CD4-positive, alpha-beta T cell treated with Interleukin-2 at 100 ng/mL for 4 hours (primary cell): Measurements from ENCODE around the gene COA3.

Experiments
- DNase-seq: peaks from one replicate; pipeline ENCODE4 v3.0.0-alpha.2; 2020; ENCODE audit warnings: low spot score

The COA3 gene

DNA sequence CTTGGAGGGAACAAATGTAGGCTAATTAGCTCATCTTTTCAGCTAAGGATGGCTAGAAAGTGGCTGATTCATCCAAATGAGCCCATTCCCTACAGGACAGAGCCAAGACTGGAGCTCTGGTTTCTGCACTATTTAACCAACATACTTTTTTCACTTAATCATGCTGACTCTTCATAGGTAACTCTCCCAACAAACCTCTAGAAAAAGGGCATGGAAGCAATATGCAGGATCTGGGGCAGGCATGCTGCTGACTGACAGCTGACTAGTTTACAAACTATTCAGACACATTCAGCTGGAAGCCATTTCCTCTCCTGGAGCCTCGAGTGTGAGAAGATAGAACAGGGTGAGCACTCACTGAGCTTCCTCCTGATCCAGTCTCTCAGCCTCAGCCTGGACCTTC, 19.4 kb upstream of the COA3 start:
- no peak for DNase-seq

DNA sequence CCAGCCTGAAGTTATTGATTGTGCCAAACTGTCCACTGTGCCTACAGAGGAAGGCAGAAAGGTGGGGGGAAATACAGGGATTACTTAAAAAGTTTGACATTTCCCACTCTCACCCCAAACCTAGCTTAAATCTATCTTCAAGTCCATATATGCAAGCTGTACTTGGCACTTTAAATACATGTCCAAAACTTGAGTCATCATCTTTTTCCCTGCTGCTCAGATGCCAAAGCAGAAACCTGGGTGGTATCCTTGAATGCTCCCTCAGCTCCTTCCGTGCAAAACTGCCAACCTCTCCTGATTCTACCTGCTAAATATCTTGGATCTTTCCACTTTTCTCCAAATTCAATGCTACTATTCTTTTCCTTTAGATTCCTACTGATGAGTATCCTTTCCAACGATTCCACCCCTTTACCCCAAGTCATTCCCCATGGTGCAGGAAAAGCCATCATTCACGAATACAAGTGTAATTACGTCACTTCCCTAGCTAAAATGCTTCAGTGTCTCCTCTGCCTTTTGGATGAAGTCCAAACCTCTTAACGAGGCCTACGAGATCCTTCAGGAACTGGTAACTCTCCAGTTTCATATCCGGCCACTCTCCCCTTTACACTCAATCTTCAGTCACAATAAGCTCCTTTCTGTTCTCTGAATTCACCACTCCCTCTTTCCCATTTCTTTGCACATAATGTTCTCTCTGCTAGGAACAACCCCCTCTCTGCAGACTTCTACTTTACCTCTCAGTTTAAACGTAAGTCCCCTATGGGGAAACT, 16.3 kb upstream of the COA3 start:
- no peak for DNase-seq

DNA sequence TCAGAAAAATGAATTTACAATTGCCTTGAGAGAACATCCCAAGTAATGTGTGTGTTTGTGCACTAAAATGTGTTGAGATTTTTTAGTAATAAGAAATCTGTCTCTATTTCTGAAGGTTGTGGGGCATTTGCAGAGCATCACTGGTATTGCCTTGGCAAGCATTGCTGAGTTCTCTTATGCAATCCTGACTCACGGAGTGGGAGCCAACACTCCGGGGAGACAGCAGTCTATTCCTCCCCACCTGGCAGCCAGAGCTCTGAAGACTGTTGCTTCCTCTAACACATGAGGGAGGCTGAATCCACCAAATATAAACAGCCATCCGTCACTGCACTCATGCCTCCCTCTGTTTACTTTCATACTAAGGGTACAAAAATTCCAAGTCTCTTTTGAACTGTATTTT, 10.7 kb upstream of the COA3 start:
- DNase-seq: no peak

DNA sequence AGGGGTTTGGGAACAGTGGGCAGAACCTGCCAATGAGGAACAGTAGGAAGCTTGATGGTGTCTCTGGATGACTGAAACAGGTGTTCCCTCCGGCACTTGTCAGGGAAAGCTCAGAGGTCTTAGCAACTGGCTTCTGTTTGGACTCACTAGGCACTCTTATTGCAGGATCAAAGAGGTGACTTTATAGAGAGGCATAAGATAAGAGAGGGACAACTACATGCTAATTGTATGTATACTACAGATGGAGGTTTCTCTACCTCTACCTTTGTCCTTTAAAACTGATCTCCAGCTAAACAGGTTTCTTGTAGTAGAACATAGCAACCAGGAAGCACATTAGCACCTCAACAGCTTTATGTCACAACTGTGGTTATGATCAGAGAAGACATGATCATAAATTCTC, 7.7 kb upstream of the COA3 start:
- DNase-seq: no peak

DNA sequence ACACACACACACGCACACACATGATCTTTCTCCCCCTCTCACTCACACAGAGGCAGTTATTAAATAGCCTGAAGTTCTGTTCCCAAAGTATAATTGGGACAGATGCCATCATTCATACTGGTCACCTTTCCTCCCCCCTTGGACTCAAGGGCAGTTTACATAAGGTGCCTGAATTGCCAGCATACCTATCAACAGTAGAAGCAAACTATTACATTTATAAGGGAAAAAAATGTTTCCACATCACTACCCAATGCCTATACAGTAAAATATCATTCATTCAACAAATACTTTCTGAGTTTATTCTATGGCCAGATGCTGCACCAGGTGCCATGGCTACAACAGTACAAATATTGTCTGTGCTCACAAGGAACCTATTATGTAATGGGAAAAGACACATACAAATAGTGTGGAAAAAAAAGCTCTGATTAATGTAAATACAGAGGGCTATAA, 6.4 kb upstream of the COA3 start:
- no peak for DNase-seq

DNA sequence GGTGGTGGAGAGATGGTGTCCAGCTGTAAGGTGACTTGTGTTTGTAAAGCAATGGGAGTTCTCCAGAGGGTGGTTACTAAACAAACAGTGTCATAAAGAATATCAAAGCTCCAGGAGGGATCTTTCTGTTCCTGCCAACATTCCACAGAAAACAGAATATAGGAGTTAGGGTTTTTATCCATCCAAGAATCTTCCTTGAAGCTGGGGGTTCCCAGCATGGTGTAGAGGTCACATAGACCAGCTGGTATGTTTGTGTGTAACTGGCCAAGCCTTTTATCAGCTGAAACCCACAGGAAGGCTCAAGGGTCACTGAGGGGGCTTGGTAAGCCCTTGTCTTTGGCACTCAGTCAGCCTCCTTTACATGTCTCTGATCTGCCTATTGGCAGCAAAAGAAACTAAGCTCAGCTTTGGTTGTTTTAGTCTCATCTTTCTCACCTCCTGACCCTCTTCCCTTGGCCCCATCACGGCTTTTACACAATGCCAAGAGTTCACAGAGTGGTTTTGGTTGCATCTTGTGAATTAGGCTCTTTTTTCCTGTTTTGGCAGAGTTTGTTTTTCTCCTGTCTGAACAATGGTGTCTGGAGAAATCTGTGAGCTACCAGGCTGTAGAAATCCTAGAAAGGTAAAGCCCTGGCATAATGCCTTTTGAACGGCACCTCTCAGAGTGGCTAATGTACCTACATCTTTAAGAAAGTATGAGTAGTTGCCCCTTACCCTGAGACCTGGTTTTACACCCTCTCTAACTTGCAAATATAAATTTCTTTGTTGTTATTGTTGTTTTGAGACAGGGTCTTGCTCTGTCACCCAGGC, 4.8 kb upstream of the COA3 start:
- DNase-seq: no peak

DNA sequence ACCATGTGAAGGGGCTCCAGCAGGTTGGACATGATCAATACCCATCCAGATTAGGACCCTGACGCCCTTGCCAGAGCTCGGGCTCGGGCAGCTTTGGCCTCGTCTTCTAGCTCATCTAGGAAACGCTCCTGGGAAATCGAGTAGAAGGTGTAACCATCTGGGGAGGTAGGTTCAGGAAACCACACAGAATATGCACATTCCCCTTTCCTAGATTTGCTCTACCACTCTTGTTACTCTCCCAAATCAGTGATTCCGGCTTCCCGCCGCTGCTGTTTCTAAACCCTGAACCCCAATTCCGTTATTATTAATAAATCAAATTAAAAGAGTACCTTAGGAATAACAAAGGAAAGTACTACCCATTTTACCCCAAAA, 507 bp downstream of the COA3 start:
- DNase-seq: no peak

DNA sequence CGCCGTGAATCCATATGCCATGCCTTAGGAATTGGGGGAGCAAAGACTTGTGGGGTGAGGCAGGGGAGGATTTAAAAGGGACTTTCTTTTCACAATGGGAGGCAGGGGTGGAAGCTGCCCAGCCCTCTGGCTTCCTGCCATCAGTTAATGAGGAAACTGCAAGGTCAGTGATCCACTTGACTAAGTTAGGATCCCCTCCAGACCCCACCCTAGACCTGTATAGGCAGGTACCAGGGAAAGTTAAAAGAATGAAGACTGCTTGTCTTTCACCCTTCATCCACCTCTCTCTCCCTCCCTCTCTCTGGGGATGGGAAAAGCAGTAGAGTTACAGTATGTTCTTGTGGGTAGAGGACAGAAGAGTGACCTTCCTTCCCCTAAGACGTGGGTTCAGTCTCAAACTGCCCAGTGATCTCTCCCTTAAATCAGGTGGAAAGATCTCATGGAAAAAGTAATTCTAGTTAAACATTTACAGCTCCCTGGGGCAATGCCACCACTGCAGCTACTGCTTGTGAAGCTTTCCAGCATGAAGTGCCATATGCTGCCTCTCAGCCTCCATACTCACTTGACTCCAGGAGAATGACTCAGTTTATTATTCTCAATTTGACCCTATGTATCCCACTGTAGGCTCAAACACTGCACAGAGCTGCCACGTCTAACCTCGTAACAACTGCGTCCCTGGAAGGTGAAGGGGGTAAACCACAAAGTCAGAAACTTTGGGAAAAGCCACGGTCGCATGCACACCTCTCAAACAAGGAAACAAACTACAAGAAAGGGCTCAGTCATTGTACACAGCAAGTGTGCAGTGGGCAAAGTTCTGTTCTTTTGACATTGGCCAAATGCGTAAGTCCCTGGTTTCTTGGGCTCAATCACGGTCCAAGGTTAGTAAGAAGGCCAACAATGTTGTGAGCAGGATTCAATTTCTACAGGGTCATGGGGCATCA, 1.2 kb downstream of the COA3 start:
- DNase-seq: no peak

DNA sequence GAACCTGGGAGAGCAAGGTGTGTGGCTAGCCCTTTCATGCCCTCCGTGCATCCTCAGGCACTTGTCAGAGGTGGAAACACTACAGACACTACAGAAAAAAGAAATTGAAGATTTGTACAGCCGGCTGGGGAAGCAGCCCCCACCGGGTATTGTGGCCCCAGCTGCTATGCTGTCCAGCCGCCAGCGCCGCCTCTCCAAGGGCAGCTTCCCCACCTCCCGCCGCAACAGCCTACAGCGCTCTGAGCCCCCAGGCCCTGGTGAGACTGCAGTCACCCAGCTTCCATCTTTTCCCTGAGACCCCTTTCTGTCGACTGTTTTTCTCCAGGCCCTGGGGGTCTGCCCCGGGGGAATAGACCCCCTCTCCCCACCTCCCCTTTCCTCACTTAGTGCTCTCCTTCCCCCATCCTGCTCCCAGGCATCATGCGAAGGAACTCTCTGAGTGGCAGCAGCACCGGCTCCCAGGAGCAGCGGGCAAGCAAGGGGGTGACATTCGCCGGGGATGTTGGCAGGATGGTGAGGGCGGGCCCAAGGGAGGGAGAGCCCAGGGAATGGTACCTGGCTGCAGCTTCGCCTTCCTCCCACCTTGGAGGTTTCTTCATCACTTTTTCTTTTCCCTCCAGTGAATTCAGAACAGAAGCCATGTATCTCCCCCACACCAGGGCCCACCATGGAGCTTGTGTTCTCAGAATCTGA, 2.3 kb downstream of the COA3 start:
- DNase-seq: no peak

DNA sequence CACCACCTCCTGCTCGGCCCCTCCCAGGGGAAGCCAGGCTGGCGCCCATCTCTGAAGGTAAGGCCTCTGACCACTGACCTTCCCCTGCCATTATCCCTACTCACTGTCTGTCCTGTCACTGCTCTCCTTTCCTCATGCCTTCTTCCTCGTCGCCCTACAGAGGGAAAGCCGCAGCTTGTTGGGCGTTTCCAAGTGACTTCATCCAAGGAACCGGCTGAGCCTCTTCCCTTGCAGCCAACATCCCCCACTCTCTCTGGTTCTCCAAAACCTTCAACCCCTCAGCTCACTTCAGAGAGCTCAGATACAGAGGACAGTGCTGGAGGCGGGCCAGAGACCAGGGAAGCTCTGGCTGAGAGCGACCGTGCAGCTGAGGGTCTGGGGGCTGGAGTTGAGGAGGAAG, 3.0 kb downstream of the COA3 start:
- DNase-seq: no peak

DNA sequence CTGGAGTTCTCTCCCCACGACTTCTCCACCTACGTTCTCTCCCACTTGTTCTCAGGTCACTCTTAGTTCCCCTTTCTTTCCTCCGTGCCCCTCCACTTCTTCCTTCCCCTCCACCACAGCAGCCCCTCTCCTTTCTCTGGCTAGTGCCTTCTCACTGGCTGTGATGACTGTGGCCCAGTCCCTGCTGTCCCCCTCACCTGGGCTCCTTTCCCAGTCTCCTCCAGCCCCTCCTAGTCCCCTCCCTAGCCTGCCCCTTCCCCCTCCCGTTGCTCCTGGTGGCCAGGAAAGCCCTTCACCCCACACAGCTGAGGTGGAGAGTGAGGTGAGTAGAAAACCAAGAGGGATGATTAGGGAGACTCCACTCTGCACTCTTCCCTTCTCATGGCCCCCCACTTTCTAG, 3.4 kb downstream of the COA3 start:
- DNase-seq: no peak

DNA sequence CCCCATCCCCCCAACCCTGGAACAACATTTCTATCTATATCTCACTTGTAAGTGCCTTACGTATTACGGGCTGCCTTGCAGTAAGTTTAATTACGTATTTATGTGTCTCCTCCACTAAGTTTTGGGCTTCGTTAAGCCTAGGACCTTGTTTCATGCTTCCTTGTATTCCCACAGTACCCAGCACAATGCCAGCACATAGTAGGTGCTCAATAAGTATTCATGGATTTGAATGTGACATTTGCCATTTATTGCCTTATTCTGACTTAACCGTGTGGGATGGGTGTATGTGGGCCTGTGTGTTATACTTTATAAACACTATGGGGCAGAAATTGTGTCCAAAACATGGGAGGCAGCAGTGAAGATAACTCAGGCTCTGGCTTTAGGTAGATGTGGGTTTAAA, 6.0 kb downstream of the COA3 start:
- DNase-seq: no peak

DNA sequence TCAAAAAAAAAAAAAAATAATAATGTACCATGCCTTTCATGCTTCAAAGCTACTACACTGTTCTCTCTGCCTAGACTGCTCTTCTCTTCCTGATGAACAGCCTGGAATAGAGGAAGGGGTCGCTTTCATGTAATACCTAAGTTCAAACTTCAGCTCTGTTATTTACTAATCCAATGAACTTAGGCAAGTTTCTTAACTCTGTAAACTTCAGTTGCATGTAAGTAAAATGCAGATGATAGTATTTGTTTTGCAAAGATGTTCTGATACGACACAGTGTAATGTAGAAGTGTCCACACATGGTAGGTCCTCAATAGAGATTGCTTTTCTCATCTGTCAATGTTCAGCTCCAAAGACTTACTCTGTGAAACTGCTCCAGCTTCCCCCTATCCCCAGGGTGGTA, 6.6 kb downstream of the COA3 start:
- DNase-seq: no peak

DNA sequence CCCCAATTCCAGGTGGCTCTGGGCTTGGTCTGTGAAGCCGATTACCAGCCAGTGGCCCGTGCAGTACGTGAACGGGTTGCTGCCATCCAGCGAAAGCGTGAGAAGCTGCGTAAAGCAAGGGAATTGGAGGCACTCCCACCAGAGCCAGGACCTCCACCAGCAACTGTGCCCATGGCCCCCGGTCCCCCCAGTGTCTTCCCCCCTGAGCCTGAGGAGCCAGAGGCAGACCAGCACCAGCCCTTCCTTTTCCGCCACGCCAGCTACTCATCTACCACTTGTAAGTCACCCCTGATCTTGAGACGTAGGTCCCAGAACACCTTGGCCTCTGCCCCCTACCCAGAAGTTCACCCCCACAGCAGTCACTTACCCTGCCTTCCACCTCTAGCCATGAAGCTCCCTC, 11.2 kb downstream of the COA3 start:
- no peak for DNase-seq

DNA sequence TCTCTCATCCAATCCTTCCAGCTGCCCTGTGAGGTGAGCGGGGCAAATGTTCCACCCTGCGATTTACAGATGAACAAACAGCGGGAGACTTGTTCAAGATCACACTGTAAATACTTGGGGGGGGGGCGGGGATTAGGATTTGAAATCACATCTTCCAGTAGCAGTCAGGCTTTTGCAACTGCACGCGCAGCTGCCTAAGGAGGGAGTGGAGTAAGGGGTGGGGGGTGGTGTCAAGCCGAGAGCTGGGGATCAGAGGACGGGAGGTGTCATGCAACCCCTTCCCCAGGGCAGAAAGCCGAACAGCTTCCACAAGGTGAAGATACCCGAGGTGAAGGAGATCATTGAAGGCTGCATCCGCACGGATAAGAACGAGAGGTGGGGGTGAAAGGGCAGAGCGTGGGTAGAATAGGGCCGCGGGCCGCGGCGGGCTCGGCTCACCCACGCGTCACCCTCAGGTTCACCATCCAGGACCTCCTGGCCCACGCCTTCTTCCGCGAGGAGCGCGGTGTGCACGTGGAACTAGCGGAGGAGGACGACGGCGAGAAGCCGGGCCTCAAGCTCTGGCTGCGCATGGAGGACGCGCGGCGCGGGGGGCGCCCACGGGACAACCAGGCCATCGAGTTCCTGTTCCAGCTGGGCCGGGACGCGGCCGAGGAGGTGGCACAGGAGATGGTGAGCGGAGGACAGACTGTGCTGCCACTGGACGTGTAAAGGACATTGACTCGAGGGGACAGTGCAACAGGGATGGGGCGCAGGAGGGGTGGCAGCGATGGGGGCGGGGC, 13.5 kb downstream of the COA3 start:
- no peak for DNase-seq

DNA sequence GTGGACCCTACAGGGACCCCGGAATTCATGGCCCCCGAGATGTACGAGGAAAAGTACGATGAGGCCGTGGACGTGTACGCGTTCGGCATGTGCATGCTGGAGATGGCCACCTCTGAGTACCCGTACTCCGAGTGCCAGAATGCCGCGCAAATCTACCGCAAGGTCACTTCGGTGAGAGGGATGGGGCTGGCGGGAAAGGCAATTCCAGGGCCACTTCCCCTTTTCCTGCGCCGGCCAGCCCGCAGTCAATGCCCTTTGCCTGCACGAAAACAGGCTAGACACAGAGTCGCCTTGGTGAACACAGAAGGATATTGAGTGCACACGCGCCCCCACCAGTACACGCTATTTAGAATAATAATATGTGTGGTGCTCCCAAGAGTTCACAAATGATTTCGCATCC, 14.1 kb downstream of the COA3 start:
- DNase-seq: no peak

DNA sequence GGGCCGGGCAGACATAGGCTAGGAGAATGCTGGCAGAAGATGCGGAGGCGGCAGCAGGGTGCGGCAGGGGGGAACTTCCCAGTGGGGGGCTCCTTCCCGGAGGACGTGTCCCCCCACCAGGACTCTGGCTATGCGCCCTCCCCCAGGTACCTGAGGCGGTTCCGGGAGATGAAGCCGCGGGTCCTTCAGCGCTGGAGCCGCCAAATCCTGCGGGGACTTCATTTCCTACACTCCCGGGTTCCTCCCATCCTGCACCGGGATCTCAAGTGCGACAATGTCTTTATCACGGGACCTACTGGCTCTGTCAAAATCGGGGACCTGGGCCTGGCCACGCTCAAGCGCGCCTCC, 14.7 kb downstream of the COA3 start:
- no peak for DNase-seq

DNA sequence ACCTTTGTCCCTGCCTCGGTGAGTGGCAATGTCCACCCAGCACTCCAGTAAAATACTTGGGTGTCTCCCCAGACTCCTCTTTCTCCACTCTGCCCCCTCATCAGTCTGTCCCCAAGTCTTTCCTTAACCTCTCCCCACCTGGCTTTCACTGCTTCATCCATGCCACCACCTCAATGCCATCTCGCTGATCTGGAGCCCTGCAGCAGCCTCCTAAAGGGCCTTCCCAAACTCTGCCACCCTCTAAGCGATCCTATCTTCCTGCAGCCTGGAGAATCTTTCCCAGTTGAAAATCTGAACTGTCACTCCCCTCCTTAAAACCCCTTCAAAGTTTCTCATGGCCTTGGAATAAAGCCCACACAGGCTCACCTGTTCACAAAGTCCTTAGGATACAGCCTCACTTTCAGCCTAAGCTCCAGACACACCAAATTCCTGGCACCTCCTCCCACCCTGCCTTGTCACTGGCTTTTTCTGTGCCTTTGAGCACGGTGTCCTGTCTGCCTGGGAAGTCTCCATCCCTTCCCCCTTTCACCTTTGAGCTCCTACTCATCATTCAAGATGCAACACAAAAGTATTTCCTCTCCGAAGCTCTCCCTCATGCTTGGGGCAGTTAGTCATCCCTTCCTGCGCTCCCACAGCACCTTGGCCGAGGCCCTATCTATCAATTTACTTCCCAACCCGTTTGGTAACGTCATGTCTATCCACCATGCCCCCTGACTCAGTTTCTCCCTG, 15.3 kb downstream of the COA3 start:
- DNase-seq: no peak

DNA sequence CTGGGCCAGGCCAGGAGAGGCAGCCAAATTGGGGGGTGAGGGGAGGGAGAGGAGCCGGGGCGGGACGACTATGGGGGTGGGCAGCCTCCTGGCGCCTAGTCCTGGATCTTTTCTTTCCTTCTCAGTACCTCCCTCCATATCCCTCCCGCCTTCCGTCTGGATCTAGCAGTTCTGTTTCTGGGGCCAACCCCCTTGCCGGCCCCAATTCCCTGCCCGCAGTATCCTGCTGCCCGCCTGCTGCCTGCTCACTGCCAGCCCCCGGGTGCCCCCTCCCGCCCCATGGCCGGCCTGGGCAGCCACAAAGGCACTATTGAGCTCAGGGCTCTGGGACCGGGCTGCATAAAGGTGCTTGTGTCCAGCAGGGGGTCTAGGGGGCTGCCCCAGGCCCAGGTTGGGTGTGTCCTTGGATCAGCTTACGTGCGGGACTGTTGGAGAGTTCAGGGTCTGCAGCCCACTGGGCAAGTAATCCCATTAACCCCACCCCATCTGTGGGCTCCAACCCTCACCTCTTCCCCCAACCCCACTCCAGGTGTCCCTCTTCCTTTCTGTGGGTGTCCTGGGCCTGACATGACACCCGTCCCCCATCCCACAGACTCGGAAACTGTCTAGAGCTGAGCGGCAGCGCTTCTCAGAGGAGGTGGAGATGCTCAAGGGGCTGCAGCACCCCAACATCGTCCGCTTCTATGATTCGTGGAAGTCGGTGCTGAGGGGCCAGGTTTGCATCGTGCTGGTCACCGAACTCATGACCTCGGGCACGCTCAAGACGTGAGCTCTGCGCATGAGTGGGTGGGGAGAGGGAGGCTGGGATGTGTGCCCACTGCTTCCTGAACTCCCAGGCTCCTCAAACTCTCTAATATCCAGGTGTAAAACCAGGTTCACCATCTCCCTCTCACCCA, 16.1 kb downstream of the COA3 start:
- DNase-seq: no peak
